Nucleus accumbens (tissue), 56 donors: ENCODE data around the gene TMEM63A.
"Not testable (repeated sequence)": the region's sequence is repeated elsewhere in the genome, so short reads cannot be mapped to it uniquely, and the experiment has no call there.

Source experiments
- DNase-seq, 56 donors: peaks; one replicate each; lab custom pipeline; 2025; lab: John Stamatoyannopoulos, UW

The TMEM63A gene

GRCh38 chr1:225828706-225829345 is 53.4 kb downstream of the TMEM63A start:
- no peak for DNase-seq

- no peak for DNase-seq
These were observed 55.1 kb downstream of the TMEM63A start for GRCh38 chr1:225827076-225827475.

GRCh38 chr1:225825607-225826007 is 56.6 kb downstream of the TMEM63A start:
- no peak for DNase-seq

- no peak for DNase-seq
These were observed 57.1 kb downstream of the TMEM63A start for GRCh38 chr1:225825078-225825477.

GRCh38 chr1:225824533-225824941 is 57.6 kb downstream of the TMEM63A start:
- no peak for DNase-seq

- no peak for DNase-seq
These were observed 58.3 kb downstream of the TMEM63A start for GRCh38 chr1:225823811-225824261.

- no peak for DNase-seq
These were observed 59.4 kb downstream of the TMEM63A start for GRCh38 chr1:225822655-225823403.

GRCh38 chr1:225820522-225821120 is 61.6 kb downstream of the TMEM63A start:
- DNase-seq = no peak

GRCh38 chr1:225819346-225820192 is 62.6 kb downstream of the TMEM63A start:
- DNase-seq = no peak

- no peak for DNase-seq
These were observed 64.0 kb downstream of the TMEM63A start for GRCh38 chr1:225818229-225818628.

- peak in 52 of 56 donors; percentile 23 to 92 (median 73) for DNase-seq
These were observed 64.5 kb downstream of the TMEM63A start for GRCh38 chr1:225817611-225818061.

GRCh38 chr1:225816643-225817538 is 65.3 kb downstream of the TMEM63A start:
- peak in 10 of 56 donors; percentile 45 to 68 (median 57) for DNase-seq

- no peak for DNase-seq
These were observed 66.5 kb downstream of the TMEM63A start for GRCh38 chr1:225815526-225816178.

GRCh38 chr1:225815090-225815489 is 67.1 kb downstream of the TMEM63A start:
- DNase-seq = not testable (repeated sequence)

- no peak for DNase-seq
These were observed 67.8 kb downstream of the TMEM63A start for GRCh38 chr1:225814381-225814780.

GRCh38 chr1:225813214-225813964 is 68.8 kb downstream of the TMEM63A start:
- peak in 1 of 56 donors; percentile 12 for DNase-seq

GRCh38 chr1:225812488-225813213 is 69.5 kb downstream of the TMEM63A start:
- DNase-seq = no peak
